GM21528 (cell line): ENCODE results near the gene LCE3B.

Experiments
- ATAC-seq: cut with Tn5 transposase; IDR thresholded peaks from one replicate; pipeline ENCODE4 v1.9.1; 2021; ENCODE audit warnings: mild to moderate bottlenecking, moderate library complexity; ENCODE audit not compliant: unreplicated experiment, low FRiP score

Gene LCE3B

GRCh38 chr1:152657677-152658076 lies 44.1 kb downstream of the LCE3B start:
- ATAC-seq = no peak

- ATAC-seq = no peak
Observed at GRCh38 chr1:152658649-152659048, 45.0 kb downstream of the LCE3B start.

GRCh38 chr1:152663098-152663497 lies 49.5 kb downstream of the LCE3B start, which contains the start of gene LCE2D:
Gene LCE2D, plus strand, starts transcription at chr1:152663380. Its CDS starts 726 bp downstream, at chr1:152664106.
- ATAC-seq = no peak
